HFF-Myc (cell line): ENCODE measurements around the gene KLHL35.

Experiments used
- DNase-seq: peaks from one replicate; pipeline ENCODE4 v3.0.0-alpha.2; 2011; ENCODE audit warnings: low read depth; ENCODE audit errors: extremely low read depth
- H3K4me3 ChIP-seq: replicated peaks from 2 replicates; pipeline ENCODE4 v1.5.1; 2011; ENCODE audit warnings: low read depth, mild to moderate bottlenecking, control low read depth, low read length
- CTCF ChIP-seq: IDR thresholded peaks from 2 replicates; pipeline ENCODE4 v1.5.1; 2012; ENCODE audit warnings: mild to moderate bottlenecking, low read depth, low read length, control low read depth; ENCODE audit errors: missing control alignments

KLHL35 gene

GRCh38 chr11:75399344-75400145 is 33.5 kb downstream of the KLHL35 start, which contains the start of gene RPS3:
Gene RPS3, plus strand, starts transcription at chr11:75399518. Its CDS starts 30 bp downstream, at chr11:75399548.
- peak within 1 kb of the TSS; percentile 96 for H3K4me3 ChIP-seq
- DNase-seq = peak; percentile 75
- no peak for TF ChIP-seq CTCF

- H3K4me3 ChIP-seq = no peak overlapping the region; the same call in 1 of the 2 replicates
- no peak for TF ChIP-seq CTCF
- no peak for DNase-seq
Measured at GRCh38 chr11:75398906-75399305, 34.1 kb downstream of the KLHL35 start.

GRCh38 chr11:75394085-75394840 is 38.7 kb downstream of the KLHL35 start:
- TF ChIP-seq CTCF = no peak
- H3K4me3 ChIP-seq = no peak overlapping the region
- DNase-seq = no peak

DNA sequence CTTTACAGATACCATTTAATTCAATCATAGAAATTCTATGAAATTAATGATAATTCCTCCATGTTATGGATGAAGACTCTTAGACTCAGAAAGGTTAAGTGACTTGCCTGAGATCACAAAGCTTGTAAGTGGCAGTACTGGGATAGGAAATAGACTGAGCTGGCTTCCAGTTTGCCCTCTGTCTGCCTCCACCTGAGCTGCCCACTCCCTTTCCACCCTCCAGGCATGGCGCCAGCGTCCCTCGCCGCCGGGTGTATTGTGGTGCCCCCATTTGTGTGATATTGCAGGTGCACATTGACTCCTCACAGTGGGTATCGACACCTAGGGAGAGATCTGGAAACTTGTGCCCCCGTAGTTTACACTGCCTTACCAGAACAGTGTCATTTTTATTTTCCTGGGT is 43.1 kb downstream of the KLHL35 start:
- no peak overlapping the region for H3K4me3 ChIP-seq
- TF ChIP-seq CTCF = no peak
- no peak for DNase-seq

- no peak for DNase-seq
- TF ChIP-seq CTCF = no peak
Measured at GRCh38 chr11:75389276-75389605, 43.8 kb downstream of the KLHL35 start.

GRCh38 chr11:75388386-75389275 is 44.4 kb downstream of the KLHL35 start:
- TF ChIP-seq CTCF = peak; percentile 79
- H3K4me3 ChIP-seq = no peak overlapping the region
- DNase-seq = peak; percentile 79

More at GRCh38 chr11:75389276-75389605, 43.8 kb downstream of the KLHL35 start:
- no peak overlapping the region for H3K4me3 ChIP-seq
